SH-SY5Y (cell line): Measurements from ENCODE around the gene FOXA3.

Experiments used
- GATA2 ChIP-seq: IDR thresholded peaks from 2 replicates; pipeline ENCODE4 v1.6.1; 2011; ENCODE audit warnings: mild to moderate bottlenecking, low read depth, low read length
- GATA3 ChIP-seq: IDR thresholded peaks from 2 replicates; pipeline ENCODE4 v1.6.1; 2011; ENCODE audit warnings: low read depth, mild to moderate bottlenecking, low read length, moderate library complexity

- no peak for TF ChIP-seq GATA2
- TF ChIP-seq GATA3 = no peak
Observed at GRCh38 chr19:45881082-45881908, 17.2 kb downstream of the FOXA3 start.
